Uterus (tissue), 2 donors: ENCODE measurements around the gene ADM2.

Experiments
- POLR2A ChIP-seq, 2 donors: fragments of 450-650 bp; IDR thresholded peaks; one replicate each; pipeline ENCODE4 v1.6.1; 2016; ENCODE audit warnings: antibody characterized with exemption in 2 of 2, mild to moderate bottlenecking in 1 of 2, moderate library complexity in 1 of 2
- TF ChIP-seq, protein P1 (sequence below), 4 experiments: fragments of 200-600 bp in 2 of 4; fragments of 450-650 bp in 2 of 4; sonication (generic) in 2 of 4; IDR thresholded peaks; one replicate each; pipeline ENCODE4 v1.5.1; 2016 to 2019; ENCODE audit warnings: antibody characterized with exemption in 4 of 4, mild to moderate bottlenecking in 2 of 4, moderate library complexity in 1 of 4

DNA sequence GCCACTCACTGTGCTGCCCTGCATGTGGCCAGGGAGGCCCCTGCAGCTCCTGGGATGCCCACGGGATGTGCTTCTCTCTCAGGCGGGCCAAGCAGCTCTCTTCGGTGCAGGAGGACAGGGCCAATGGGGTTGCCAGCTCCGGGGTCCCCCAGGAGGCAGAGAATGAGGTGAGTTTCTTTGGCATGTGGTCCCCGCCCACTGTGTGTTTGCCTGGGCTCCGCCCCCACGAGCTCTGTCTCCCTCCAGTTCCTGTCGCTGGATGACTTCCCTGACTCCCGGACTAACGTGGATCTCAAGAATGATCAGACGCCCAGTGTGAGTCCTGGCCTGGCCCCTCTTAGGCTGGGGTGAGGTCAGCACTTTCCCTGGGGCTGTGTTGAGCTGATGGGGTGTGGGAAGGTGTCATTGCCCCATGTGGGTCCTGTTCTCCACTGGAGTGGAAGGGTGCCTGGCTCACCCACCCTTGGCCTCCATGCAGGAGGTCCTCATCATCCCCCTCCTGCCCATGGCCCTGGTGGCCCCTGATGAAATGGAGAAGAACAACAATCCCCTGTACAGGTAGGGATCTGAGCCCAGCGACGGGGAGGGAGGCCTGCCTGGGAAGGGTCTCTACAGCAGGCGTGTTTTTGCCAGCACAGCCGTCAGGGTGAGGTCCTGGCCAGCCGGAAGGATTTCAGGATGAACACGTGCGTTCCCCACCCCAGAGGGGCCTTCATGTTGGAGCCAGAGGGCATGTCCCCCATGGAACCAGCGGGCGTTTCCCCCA, 36.3 kb downstream of the ADM2 start:
- TF ChIP-seq, protein P1, sequence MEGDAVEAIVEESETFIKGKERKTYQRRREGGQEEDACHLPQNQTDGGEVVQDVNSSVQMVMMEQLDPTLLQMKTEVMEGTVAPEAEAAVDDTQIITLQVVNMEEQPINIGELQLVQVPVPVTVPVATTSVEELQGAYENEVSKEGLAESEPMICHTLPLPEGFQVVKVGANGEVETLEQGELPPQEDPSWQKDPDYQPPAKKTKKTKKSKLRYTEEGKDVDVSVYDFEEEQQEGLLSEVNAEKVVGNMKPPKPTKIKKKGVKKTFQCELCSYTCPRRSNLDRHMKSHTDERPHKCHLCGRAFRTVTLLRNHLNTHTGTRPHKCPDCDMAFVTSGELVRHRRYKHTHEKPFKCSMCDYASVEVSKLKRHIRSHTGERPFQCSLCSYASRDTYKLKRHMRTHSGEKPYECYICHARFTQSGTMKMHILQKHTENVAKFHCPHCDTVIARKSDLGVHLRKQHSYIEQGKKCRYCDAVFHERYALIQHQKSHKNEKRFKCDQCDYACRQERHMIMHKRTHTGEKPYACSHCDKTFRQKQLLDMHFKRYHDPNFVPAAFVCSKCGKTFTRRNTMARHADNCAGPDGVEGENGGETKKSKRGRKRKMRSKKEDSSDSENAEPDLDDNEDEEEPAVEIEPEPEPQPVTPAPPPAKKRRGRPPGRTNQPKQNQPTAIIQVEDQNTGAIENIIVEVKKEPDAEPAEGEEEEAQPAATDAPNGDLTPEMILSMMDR (IDR thresholded peaks at IDR 0.05): no peak
- no peak for TF ChIP-seq POLR2A (IDR thresholded peaks at IDR 0.05)
